GM18517 (cell line): ENCODE results near the gene OSBP2.

ENCODE experiments used
- ATAC-seq: cut with Tn5 transposase; IDR thresholded peaks from one replicate; pipeline ENCODE4 v1.9.1; 2021; ENCODE audit warnings: mild to moderate bottlenecking, moderate library complexity; ENCODE audit not compliant: unreplicated experiment

The OSBP2 gene

GRCh38 chr22:30923168-30923900, 228.7 kb downstream of the OSBP2 start:
- ATAC-seq: no peak

- ATAC-seq: no peak
Measured at GRCh38 chr22:30925667-30926066, 231.0 kb downstream of the OSBP2 start.

- ATAC-seq: no peak
Measured at GRCh38 chr22:30926706-30927105, 232.0 kb downstream of the OSBP2 start.

GRCh38 chr22:30927806-30928205, 233.1 kb downstream of the OSBP2 start:
- ATAC-seq: no peak

GRCh38 chr22:30928401-30928800, 233.7 kb downstream of the OSBP2 start:
- ATAC-seq: no peak

GRCh38 chr22:30930228-30930627, 235.6 kb downstream of the OSBP2 start:
- ATAC-seq: no peak

GRCh38 chr22:30931541-30932300, 237.0 kb downstream of the OSBP2 start:
- no peak for ATAC-seq

- no peak for ATAC-seq
Measured at GRCh38 chr22:30932661-30933060, 238.0 kb downstream of the OSBP2 start.

GRCh38 chr22:30933457-30933856, 238.8 kb downstream of the OSBP2 start:
- ATAC-seq: no peak

- ATAC-seq: no peak
Measured at GRCh38 chr22:30934053-30934452, 239.4 kb downstream of the OSBP2 start.

GRCh38 chr22:30940685-30941362, 246.2 kb downstream of the OSBP2 start:
- ATAC-seq: no peak

GRCh38 chr22:30941363-30941740, 246.7 kb downstream of the OSBP2 start:
- ATAC-seq: no peak

GRCh38 chr22:30943368-30943767, 248.7 kb downstream of the OSBP2 start:
- ATAC-seq: no peak

GRCh38 chr22:30944986-30945385, 250.3 kb downstream of the OSBP2 start:
- ATAC-seq: no peak

GRCh38 chr22:30945653-30946052, 251.0 kb downstream of the OSBP2 start:
- no peak for ATAC-seq

- ATAC-seq: no peak
Measured at GRCh38 chr22:30946354-30946753, 251.7 kb downstream of the OSBP2 start.

- ATAC-seq: no peak
Measured at GRCh38 chr22:30947173-30947815, 252.6 kb downstream of the OSBP2 start.

GRCh38 chr22:30947816-30948454, 253.3 kb downstream of the OSBP2 start:
- no peak for ATAC-seq

GRCh38 chr22:30948930-30949342, 254.3 kb downstream of the OSBP2 start:
- ATAC-seq: no peak

GRCh38 chr22:30949934-30950660, 255.4 kb downstream of the OSBP2 start:
- no peak for ATAC-seq
